Measurements from ENCODE around the gene AHCTF1.

DNA sequence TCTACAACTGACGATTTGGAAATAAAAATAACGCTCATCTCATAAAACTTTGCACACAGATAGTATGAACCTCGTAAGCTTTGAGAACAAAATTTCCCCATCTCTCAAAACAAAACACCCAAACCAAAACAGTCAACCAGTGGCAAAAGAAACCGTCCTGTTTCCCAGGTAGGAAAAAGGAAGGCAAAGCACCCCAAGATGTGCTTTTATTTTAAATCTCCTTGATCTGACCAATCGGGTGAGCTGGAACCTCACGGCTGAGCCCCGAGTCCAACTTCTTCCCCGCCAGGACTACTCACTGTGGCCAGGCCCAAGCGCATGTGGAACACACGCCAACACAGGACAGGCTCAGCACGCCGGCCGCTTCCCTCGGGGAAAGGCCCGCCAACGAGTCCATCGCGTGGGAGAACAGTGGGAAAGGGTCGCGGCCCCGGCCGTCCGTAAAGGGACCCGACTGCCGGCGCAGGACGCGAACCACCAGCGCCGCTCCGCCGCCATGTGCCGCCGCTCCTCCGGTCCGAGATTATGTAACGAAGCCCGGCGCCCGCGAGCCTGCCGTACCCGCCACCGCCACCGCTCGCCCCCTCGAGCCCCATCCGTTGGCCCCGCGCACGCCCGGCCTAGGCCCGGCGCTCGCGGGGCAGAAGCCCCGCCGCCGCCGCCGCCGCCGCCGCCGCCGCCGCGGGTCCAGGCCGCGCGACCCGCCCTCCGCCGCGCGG, 759 bp downstream of the AHCTF1 start:
- TF ChIP-seq, protein P1, sequence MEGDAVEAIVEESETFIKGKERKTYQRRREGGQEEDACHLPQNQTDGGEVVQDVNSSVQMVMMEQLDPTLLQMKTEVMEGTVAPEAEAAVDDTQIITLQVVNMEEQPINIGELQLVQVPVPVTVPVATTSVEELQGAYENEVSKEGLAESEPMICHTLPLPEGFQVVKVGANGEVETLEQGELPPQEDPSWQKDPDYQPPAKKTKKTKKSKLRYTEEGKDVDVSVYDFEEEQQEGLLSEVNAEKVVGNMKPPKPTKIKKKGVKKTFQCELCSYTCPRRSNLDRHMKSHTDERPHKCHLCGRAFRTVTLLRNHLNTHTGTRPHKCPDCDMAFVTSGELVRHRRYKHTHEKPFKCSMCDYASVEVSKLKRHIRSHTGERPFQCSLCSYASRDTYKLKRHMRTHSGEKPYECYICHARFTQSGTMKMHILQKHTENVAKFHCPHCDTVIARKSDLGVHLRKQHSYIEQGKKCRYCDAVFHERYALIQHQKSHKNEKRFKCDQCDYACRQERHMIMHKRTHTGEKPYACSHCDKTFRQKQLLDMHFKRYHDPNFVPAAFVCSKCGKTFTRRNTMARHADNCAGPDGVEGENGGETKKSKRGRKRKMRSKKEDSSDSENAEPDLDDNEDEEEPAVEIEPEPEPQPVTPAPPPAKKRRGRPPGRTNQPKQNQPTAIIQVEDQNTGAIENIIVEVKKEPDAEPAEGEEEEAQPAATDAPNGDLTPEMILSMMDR (IDR thresholded peaks at IDR 0.05), result no peak
- TF ChIP-seq POLR2A (IDR thresholded peaks at IDR 0.05) (no peak), POLR2AphosphoS5 (IDR thresholded peaks at IDR 0.05) (peak in 3 of 4 donors; percentile 12 to 25 (median 22)), EP300 (IDR thresholded peaks at IDR 0.05) (no peak)

All from sigmoid colon (tissue), 4 donors.